ENCODE data around the gene DEPP1. TPM values are rescaled to one million over a fixed set of nuclear protein-coding genes. Genes with fewer than 3 reads are reported as not detected.

Gene DEPP1
- total and polyA plus RNA-seq, 2 experiments from 2014 or later = 0.37 to 1.3 TPM

DNA sequence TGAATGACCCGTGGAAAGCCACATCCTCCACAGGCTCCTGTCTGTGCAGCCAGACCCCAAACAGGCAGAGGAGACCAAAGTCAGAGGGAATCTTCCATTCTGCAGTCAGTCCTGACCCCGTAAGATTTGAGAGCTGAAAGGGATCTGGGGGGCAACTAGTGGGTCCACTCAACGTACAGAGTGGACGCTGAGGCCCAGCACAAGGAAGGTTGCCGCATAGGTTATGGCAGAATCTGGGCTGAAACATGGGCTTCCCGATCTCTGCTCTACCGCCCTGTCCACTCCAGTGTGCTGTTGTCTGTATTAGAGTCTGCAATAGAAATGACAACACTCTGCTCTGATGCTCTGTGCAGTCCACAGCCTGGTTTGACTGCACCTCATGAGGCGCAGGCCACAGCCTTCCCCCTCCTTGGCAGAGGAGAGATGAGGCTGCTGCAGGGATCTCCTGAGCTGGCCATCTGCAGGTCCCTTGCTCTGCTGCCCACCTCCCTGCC lies 14.2 kb upstream of the DEPP1 start (continued):
- TF ChIP-seq EZH2phosphoT487 (IDR thresholded peaks at IDR 0.05; ENCODE audit: unreplicated experiment) (no peak), EZH2 (IDR thresholded peaks at IDR 0.05; ENCODE audit: low read depth, unreplicated experiment) (no peak), CREB1 (CRISPR knock-in tag; IDR thresholded peaks at IDR 0.05; ENCODE audit: low read depth) (no peak)
- TF ChIP-seq, protein P1, sequence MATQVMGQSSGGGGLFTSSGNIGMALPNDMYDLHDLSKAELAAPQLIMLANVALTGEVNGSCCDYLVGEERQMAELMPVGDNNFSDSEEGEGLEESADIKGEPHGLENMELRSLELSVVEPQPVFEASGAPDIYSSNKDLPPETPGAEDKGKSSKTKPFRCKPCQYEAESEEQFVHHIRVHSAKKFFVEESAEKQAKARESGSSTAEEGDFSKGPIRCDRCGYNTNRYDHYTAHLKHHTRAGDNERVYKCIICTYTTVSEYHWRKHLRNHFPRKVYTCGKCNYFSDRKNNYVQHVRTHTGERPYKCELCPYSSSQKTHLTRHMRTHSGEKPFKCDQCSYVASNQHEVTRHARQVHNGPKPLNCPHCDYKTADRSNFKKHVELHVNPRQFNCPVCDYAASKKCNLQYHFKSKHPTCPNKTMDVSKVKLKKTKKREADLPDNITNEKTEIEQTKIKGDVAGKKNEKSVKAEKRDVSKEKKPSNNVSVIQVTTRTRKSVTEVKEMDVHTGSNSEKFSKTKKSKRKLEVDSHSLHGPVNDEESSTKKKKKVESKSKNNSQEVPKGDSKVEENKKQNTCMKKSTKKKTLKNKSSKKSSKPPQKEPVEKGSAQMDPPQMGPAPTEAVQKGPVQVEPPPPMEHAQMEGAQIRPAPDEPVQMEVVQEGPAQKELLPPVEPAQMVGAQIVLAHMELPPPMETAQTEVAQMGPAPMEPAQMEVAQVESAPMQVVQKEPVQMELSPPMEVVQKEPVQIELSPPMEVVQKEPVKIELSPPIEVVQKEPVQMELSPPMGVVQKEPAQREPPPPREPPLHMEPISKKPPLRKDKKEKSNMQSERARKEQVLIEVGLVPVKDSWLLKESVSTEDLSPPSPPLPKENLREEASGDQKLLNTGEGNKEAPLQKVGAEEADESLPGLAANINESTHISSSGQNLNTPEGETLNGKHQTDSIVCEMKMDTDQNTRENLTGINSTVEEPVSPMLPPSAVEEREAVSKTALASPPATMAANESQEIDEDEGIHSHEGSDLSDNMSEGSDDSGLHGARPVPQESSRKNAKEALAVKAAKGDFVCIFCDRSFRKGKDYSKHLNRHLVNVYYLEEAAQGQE (IDR thresholded peaks at IDR 0.05; ENCODE audit: unreplicated experiment) = no peak

DNA sequence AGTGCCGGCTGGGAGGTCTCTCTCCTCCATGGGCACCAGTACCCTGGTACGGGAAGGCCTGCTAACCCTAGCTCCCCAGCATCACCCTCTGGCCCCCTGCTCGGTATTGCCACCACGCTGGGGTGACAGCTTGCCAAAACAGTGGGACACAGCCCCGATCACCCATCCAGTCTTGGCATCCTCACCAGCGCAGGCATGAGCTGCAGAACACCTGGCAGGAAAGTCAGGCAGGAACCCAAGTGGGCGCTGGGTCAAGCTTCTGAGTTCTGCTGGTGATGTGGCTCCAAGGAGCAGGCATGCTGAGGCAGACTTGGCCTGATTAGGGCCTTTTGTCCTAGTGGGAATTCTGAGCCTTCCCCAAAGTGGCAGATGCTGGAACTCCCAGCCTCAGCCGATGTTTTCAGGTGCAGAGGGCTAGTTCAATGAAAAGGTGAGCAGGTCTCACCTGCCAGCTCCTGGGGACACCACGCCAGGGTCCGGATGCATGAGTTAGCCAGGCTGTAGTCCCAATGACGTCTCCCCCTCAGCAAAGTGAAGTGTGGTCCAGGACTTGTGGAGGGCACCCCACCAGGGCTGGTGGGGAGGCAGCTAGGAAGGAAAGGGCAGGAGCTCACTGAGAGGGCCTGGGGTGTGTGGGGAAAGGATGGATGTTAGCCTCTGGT lies 13.6 kb upstream of the DEPP1 start:
- Mint-ChIP-seq H3K4me1 (peaks cover 60% of the 10 kb centered on the region), H3K4me3 (no peak overlapping the region), H3K36me3 (ENCODE audit: low read depth) (peaks cover 15% of the 10 kb centered on the region), H3K9me3 (no peaks in the 10 kb centered on the region), H3K27me3 (ENCODE audit: insufficient read depth, low read depth, poor library complexity) (peaks cover 13% of the 10 kb centered on the region), H3K27ac (no peak overlapping the region)
- H3K4me1 ChIP-seq (ENCODE audit: insufficient read depth) = peaks cover 37% of the 10 kb centered on the region
- H3K27ac ChIP-seq (ENCODE audit: low read depth) = no peak overlapping the region
- H3K36me3 ChIP-seq (ENCODE audit: insufficient read depth) = no peaks in the 10 kb centered on the region
- ATAC-seq = no peak
- no peaks in the 10 kb centered on the region for H3K79me2 ChIP-seq (replicated peaks; ENCODE audit: insufficient read depth)
- 0 out of 2 replicates have a peak, but pooled peaks cover 7% of the 10 kb centered on the region for H3F3A ChIP-seq (replicated peaks; ENCODE audit: low read depth)
- no peak overlapping the region for H2AFZ ChIP-seq
- DNase-seq (ENCODE audit: low spot score) = no peak
- H3K4me2 ChIP-seq = no peak overlapping the region
- no peaks in the 10 kb centered on the region for H3K27me3 ChIP-seq (ENCODE audit: insufficient read depth)
- H4K20me1 ChIP-seq (replicated peaks; ENCODE audit: insufficient read depth) = no peaks in the 10 kb centered on the region; the same call in 1 of the 2 replicates
- no peak overlapping the region for H3K4me3 ChIP-seq
- no peaks in the 10 kb centered on the region for H3K9me2 ChIP-seq (ENCODE audit: insufficient read depth)
- TF ChIP-seq EZH2phosphoT487 (IDR thresholded peaks at IDR 0.05; ENCODE audit: unreplicated experiment) (no peak), POLR2AphosphoS5 (IDR thresholded peaks at IDR 0.05; ENCODE audit: low read depth) (no peak), STAT1 (IDR thresholded peaks at IDR 0.05; ENCODE audit: unreplicated experiment) (no peak), JUNB (IDR thresholded peaks at IDR 0.05; ENCODE audit: unreplicated experiment) (no peak), NANOG (IDR thresholded peaks at IDR 0.05; ENCODE audit: borderline replicate concordance) (no peak), ZNF114 (CRISPR knock-in tag; IDR thresholded peaks at IDR 0.05) (no peak)
- TF ChIP-seq, protein P2, sequence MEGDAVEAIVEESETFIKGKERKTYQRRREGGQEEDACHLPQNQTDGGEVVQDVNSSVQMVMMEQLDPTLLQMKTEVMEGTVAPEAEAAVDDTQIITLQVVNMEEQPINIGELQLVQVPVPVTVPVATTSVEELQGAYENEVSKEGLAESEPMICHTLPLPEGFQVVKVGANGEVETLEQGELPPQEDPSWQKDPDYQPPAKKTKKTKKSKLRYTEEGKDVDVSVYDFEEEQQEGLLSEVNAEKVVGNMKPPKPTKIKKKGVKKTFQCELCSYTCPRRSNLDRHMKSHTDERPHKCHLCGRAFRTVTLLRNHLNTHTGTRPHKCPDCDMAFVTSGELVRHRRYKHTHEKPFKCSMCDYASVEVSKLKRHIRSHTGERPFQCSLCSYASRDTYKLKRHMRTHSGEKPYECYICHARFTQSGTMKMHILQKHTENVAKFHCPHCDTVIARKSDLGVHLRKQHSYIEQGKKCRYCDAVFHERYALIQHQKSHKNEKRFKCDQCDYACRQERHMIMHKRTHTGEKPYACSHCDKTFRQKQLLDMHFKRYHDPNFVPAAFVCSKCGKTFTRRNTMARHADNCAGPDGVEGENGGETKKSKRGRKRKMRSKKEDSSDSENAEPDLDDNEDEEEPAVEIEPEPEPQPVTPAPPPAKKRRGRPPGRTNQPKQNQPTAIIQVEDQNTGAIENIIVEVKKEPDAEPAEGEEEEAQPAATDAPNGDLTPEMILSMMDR (conservative IDR thresholded peaks at IDR 0.05; ENCODE audit: low read depth in 2 of 2) = no peak
- TF ChIP-seq, protein P3, sequence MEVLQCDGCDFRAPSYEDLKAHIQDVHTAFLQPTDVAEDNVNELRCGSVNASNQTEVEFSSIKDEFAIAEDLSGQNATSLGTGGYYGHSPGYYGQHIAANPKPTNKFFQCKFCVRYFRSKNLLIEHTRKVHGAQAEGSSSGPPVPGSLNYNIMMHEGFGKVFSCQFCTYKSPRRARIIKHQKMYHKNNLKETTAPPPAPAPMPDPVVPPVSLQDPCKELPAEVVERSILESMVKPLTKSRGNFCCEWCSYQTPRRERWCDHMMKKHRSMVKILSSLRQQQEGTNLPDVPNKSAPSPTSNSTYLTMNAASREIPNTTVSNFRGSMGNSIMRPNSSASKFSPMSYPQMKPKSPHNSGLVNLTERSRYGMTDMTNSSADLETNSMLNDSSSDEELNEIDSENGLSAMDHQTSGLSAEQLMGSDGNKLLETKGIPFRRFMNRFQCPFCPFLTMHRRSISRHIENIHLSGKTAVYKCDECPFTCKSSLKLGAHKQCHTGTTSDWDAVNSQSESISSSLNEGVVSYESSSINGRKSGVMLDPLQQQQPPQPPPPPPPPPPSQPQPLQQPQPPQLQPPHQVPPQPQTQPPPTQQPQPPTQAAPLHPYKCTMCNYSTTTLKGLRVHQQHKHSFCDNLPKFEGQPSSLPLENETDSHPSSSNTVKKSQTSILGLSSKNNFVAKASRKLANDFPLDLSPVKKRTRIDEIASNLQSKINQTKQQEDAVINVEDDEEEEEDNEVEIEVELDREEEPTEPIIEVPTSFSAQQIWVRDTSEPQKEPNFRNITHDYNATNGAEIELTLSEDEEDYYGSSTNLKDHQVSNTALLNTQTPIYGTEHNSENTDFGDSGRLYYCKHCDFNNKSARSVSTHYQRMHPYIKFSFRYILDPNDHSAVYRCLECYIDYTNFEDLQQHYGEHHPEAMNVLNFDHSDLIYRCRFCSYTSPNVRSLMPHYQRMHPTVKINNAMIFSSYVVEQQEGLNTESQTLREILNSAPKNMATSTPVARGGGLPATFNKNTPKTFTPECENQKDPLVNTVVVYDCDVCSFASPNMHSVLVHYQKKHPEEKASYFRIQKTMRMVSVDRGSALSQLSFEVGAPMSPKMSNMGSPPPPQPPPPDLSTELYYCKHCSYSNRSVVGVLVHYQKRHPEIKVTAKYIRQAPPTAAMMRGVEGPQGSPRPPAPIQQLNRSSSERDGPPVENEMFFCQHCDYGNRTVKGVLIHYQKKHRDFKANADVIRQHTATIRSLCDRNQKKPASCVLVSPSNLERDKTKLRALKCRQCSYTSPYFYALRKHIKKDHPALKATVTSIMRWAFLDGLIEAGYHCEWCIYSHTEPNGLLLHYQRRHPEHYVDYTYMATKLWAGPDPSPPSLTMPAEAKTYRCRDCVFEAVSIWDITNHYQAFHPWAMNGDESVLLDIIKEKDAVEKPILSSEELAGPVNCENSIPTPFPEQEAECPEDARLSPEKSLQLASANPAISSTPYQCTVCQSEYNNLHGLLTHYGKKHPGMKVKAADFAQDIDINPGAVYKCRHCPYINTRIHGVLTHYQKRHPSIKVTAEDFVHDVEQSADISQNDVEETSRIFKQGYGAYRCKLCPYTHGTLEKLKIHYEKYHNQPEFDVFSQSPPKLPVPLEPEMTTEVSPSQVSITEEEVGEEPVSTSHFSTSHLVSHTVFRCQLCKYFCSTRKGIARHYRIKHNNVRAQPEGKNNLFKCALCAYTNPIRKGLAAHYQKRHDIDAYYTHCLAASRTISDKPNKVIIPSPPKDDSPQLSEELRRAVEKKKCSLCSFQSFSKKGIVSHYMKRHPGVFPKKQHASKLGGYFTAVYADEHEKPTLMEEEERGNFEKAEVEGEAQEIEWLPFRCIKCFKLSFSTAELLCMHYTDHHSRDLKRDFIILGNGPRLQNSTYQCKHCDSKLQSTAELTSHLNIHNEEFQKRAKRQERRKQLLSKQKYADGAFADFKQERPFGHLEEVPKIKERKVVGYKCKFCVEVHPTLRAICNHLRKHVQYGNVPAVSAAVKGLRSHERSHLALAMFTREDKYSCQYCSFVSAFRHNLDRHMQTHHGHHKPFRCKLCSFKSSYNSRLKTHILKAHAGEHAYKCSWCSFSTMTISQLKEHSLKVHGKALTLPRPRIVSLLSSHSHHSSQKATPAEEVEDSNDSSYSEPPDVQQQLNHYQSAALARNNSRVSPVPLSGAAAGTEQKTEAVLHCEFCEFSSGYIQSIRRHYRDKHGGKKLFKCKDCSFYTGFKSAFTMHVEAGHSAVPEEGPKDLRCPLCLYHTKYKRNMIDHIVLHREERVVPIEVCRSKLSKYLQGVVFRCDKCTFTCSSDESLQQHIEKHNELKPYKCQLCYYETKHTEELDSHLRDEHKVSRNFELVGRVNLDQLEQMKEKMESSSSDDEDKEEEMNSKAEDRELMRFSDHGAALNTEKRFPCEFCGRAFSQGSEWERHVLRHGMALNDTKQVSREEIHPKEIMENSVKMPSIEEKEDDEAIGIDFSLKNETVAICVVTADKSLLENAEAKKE (CRISPR knock-in tag; IDR thresholded peaks at IDR 0.05) = no peak
